Measurements from ENCODE around the gene RPS27L. TPM values are rescaled to one million over a fixed set of nuclear protein-coding genes. Genes with fewer than 3 reads are reported as not detected.
A peak's percentile ranks its signal among the peaks of the same experiment; 100 is the strongest.

Gene RPS27L
- polyA plus RNA-seq, 2 of the 4 experiments (the other 2 are of a cell fraction): 609 to 748 TPM

DNA sequence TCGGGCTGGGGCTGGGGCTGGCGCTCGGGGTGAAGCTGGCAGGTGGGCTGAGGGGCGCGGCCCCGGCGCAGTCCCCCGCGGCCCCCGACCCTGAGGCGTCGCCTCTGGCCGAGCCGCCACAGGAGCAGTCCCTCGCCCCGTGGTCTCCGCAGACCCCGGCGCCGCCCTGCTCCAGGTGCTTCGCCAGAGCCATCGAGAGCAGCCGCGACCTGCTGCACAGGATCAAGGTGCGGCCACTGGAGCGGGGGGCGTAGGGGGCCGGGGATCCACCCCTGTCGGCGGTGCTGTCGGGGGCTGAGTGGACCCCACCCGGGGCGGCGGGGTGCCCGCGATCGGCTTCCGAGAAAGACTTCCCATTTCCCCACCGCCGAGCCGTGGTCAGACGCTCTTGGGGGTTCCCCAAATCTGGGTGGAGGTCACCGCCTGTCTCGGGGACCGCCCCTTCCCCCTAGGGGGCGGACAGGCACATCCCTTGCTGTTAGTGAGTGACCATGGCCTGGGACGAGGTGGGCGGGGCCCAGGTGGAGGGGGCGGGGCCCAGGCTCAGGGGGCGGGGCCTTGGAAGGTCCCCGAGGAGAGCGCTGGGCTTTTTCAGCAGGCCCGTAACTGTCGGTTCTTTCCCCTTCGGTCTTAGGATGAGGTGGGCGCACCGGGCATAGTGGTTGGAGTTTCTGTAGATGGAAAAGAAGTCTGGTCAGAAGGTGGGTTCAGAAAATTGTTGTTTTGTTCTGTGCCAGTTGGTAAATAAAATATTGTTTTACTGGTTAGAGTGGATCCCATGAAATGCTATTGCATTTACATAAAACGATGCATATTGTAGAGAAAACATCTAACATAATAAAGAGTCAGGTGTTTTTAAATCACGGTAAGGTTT is 35.0 kb downstream of the RPS27L start (continued):
- TF ChIP-seq CTCF (IDR thresholded peaks at IDR 0.05) (no peak), POLR2A (IDR thresholded peaks at IDR 0.05; ENCODE audit: low read length) (no peak), POLR2AphosphoS2 (conservative IDR thresholded peaks at IDR 0.05; ENCODE audit: low read length) (no peak), JUNB (IDR thresholded peaks at IDR 0.05) (no peak), HDAC2 (IDR thresholded peaks at IDR 0.05) (no peak)
- TF ChIP-seq, protein P1, sequence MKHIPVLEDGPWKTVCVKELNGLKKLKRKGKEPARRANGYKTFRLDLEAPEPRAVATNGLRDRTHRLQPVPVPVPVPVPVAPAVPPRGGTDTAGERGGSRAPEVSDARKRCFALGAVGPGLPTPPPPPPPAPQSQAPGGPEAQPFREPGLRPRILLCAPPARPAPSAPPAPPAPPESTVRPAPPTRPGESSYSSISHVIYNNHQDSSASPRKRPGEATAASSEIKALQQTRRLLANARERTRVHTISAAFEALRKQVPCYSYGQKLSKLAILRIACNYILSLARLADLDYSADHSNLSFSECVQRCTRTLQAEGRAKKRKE (CRISPR knock-in tag; IDR thresholded peaks at IDR 0.05; ENCODE audit: low read depth): no peak

DNA sequence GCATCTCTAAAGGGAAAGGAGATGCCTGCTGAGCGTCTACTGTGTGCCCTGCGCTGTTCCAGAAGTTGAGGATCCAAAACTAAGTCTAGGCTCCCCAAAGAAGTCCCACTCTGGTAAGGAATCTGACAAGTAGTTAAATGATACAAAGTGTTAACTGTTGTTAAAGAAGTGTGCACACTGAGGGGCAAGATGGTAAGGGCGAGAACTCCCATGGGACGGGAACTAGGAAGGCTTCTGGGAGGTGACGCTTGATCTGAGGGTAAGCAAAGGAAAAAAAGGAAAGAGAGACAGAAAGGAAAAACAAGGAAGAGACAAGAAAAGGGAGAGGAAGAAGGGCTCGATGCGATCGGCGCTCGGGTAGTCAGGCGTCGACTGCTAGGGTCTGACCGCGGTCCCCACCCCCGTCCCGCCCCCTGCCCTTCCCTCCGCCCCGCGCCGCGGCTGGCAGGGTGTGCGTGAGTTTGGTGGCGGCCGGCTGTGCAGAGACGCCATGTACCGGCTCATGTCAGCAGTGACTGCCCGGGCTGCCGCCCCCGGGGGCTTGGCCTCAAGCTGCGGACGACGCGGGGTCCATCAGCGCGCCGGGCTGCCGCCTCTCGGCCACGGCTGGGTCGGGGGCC is 35.8 kb downstream of the RPS27L start, which contains the start of gene LACTB:
TSS of gene LACTB (plus strand) at position 480 of the 620 bp plus-strand sequence. CDS start at position 491, 11 bp downstream.
- peak within 1 kb of the TSS; percentile 90 to 91 for H3K27ac ChIP-seq
- peak within 1 kb of the TSS; percentile 89 for H3K4me3 ChIP-seq
- POLR2A ChIA-PET: interaction anchor here (0.6 kb wide), 1 partner anchor 131 kb away, joined by 3 read pairs; no protein-coding TSS in a partner anchor
- CTCF ChIA-PET: interaction anchor here (0.7 to 1.7 kb wide), 3 partner anchors 10 to 74 kb away, joined by 3 to 8 read pairs (median 5); no protein-coding TSS in a partner anchor
- WGBS (ENCODE audit: missing lambda C conversion rate): 4% methylated on average over 23 of the region's 40 CpGs
- DNase-seq (ENCODE audit: low read depth in 1 of 2, low spot score in 1 of 2) (peak; percentile 81 to 94), ATAC-seq (peak; percentile 94 to 97), FAIRE-seq (no peak)
- peak within 1 kb of the TSS; percentile 85 for H3K4me2 ChIP-seq
- peaks cover 17% of the 10 kb centered on the region for H3K9me3 ChIP-seq
- H3K4me1 ChIP-seq: peaks cover 14% of the 10 kb centered on the region; the same call in 2 of the 3 replicates
- TF ChIP-seq EHMT2 (IDR thresholded peaks at IDR 0.05; ENCODE audit: low read depth): no peak
- peak; percentile 24; the same call in 1 of the 3 replicates for TF ChIP-seq BCL3 (IDR thresholded peaks at IDR 0.05)
- TF ChIP-seq HOXA7 (CRISPR knock-in tag; IDR thresholded peaks at IDR 0.05): no peak
- TF ChIP-seq, protein P2, sequence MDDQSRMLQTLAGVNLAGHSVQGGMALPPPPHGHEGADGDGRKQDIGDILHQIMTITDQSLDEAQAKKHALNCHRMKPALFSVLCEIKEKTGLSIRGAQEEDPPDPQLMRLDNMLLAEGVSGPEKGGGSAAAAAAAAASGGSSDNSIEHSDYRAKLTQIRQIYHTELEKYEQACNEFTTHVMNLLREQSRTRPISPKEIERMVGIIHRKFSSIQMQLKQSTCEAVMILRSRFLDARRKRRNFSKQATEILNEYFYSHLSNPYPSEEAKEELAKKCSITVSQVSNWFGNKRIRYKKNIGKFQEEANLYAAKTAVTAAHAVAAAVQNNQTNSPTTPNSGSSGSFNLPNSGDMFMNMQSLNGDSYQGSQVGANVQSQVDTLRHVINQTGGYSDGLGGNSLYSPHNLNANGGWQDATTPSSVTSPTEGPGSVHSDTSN (IDR thresholded peaks at IDR 0.05): no peak
- TF ChIP-seq, protein P3, sequence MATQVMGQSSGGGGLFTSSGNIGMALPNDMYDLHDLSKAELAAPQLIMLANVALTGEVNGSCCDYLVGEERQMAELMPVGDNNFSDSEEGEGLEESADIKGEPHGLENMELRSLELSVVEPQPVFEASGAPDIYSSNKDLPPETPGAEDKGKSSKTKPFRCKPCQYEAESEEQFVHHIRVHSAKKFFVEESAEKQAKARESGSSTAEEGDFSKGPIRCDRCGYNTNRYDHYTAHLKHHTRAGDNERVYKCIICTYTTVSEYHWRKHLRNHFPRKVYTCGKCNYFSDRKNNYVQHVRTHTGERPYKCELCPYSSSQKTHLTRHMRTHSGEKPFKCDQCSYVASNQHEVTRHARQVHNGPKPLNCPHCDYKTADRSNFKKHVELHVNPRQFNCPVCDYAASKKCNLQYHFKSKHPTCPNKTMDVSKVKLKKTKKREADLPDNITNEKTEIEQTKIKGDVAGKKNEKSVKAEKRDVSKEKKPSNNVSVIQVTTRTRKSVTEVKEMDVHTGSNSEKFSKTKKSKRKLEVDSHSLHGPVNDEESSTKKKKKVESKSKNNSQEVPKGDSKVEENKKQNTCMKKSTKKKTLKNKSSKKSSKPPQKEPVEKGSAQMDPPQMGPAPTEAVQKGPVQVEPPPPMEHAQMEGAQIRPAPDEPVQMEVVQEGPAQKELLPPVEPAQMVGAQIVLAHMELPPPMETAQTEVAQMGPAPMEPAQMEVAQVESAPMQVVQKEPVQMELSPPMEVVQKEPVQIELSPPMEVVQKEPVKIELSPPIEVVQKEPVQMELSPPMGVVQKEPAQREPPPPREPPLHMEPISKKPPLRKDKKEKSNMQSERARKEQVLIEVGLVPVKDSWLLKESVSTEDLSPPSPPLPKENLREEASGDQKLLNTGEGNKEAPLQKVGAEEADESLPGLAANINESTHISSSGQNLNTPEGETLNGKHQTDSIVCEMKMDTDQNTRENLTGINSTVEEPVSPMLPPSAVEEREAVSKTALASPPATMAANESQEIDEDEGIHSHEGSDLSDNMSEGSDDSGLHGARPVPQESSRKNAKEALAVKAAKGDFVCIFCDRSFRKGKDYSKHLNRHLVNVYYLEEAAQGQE (IDR thresholded peaks at IDR 0.05): no peak
- TF ChIP-seq KDM5A (IDR thresholded peaks at IDR 0.05): no peak
- TF ChIP-seq TP53 (CRISPR knock-in tag; IDR thresholded peaks at IDR 0.05): no peak
- no peak for TF ChIP-seq HDAC2 (IDR thresholded peaks at IDR 0.05)
- TF ChIP-seq MAFK (IDR thresholded peaks at IDR 0.05; ENCODE audit: partially characterized antibody): no peak
- no peak for TF ChIP-seq CBX8 (IDR thresholded peaks at IDR 0.05)
- TF ChIP-seq RNF2 (IDR thresholded peaks at IDR 0.05; ENCODE audit: borderline replicate concordance, low read depth): no peak
- no peak for TF ChIP-seq CBX2 (IDR thresholded peaks at IDR 0.05; ENCODE audit: borderline replicate concordance, low read depth)
- no peak for TF ChIP-seq CTCF (IDR thresholded peaks at IDR 0.05)
- no peak for TF ChIP-seq ZC3H11A (IDR thresholded peaks at IDR 0.05)
- TF ChIP-seq HOXB5 (CRISPR knock-in tag; IDR thresholded peaks at IDR 0.05): no peak
- no peak for TF ChIP-seq CEBPB (IDR thresholded peaks at IDR 0.05)
- TF ChIP-seq GATA3 (IDR thresholded peaks at IDR 0.05; ENCODE audit: borderline replicate concordance): 0 out of 2 replicates have a peak, but pooled peaks have one; percentile 46
- TF ChIP-seq NR3C1 (IDR thresholded peaks at IDR 0.05): no peak
- TF ChIP-seq, protein P4, sequence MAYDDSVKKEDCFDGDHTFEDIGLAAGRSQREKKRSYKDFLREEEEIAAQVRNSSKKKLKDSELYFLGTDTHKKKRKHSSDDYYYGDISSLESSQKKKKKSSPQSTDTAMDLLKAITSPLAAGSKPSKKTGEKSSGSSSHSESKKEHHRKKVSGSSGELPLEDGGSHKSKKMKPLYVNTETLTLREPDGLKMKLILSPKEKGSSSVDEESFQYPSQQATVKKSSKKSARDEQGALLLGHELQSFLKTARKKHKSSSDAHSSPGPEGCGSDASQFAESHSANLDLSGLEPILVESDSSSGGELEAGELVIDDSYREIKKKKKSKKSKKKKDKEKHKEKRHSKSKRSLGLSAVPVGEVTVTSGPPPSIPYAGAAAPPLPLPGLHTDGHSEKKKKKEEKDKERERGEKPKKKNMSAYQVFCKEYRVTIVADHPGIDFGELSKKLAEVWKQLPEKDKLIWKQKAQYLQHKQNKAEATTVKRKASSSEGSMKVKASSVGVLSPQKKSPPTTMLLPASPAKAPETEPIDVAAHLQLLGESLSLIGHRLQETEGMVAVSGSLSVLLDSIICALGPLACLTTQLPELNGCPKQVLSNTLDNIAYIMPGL (CRISPR knock-in tag; IDR thresholded peaks at IDR 0.05; ENCODE audit: borderline replicate concordance): no peak
